ENCODE results near the gene SETBP1. TPM values are rescaled to one million over a fixed set of nuclear protein-coding genes. Genes with fewer than 3 reads are reported as not detected.

SETBP1 gene
- total RNA-seq, 1 experiment from 2014 or later, result 1.0 TPM

DNA sequence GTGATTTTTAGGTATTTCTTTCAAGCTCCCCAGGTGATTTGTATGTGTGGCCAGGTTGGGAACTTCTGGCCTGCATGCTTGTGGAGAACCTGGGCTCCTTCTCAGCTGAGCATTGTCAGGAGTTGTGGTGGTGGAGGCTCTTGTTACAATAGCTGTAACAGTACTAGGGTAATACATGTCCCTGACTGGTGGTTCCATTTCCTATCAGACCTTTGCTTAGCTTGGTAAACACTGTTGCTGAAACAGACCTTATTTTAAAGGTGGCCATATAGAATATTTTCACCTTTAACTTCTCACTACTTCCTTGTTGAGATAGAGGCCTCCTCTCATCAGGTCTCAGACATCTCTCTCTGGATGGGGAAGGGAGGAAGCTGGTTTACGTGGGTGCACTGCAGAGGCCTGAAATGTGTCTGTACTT lies 79.2 kb downstream of the SETBP1 start:
- no peak for DNase-seq (ENCODE audit: low read depth)

DNA sequence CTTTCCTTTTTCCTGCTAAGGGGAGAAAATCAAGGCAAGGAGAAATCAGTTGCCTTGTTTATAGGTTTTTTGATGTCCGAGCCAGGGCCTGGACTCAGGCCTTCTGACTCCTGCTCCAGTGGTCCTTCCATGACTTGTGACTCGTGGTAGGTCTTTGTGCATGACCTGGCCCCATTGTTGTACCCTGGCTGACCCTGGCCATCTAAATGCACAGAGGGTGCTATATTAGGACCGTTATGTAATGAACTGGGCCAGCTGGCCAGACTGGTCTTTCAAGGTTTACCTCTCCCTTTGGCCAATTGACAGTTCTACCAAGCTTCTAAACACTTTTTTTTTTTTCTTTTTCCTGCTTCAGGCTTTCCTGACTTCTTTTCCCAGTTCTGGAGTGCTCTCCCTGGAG lies 81.1 kb downstream of the SETBP1 start:
- DNase-seq (ENCODE audit: low read depth), result no peak

DNA sequence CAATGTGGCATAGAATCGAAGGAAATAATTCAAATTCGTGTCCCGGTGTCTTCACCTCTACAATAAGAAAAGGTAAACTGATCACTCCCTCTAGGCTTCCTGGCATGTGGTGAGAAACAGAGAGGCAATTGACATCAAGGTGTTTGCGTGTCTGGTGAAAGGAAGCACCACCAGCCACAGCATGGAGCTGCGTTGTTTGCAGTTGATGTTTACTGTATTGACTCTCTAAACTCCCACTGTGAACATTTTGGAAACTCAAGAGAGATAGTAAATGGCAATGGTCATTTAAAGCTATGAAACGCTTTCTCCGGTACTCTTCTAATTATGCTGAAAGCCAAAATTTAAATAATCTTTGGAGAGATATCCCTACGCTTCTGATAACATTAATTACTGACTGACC lies 82.6 kb downstream of the SETBP1 start:
- DNase-seq (ENCODE audit: low read depth), result no peak

DNA sequence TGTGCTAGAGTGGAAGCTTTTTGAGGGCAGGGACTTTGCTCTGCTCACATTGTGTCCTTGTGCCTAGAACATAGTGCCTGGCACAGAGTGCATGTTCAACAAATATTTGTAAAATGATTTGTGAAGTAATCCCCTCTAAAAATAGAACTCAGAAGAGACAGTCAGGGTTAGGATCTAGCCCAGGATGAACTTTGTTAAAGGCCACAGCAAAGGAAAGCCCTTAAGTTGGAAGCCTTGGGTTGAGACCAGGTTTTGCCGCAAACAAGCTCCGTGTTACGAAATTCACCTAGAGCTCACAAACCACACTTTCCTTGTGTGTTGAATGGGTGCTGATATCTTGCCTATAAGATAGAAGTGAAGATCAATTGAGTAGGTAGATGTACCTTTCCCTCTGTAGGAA lies 84.2 kb downstream of the SETBP1 start:
- DNase-seq (ENCODE audit: low read depth), result no peak

DNA sequence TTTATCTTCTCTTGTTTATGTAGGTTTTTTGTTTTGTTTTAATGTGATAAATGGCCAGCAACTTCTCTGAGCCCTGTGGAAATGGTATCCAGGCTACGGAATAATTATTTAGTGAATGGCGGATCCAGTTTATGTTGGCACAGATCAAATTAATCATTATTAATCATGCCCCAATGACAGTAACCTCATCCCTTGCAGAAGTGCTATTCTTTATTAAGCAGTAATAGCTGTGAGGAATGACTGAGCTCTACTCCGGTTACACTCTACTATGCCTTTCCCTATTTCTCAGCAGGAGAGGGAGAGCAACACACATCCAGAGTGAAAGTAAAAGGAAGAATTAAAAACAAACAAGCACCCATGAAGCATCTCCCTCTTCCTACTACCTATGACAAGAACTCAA lies 84.8 kb downstream of the SETBP1 start:
- DNase-seq (ENCODE audit: low read depth), result no peak

DNA sequence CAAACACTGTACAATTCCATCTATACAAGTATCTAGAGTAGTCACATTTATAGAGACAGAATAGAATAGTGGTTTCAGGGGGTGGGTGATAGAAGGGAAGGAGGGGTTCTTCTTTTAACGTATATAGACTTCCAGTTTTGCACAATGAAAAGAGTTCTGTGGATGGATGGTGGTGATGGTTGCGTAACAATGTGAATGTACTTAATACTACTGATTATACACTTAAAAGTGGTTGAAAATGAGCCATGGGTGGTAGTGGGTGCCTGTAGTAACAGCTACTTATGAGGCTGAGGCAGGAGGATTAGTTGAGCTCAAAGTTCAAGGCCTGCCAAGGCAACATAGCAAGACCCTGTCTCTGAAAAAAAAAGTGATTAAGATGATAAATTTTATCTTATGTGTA lies 85.8 kb downstream of the SETBP1 start:
- DNase-seq (ENCODE audit: low read depth), result no peak

DNA sequence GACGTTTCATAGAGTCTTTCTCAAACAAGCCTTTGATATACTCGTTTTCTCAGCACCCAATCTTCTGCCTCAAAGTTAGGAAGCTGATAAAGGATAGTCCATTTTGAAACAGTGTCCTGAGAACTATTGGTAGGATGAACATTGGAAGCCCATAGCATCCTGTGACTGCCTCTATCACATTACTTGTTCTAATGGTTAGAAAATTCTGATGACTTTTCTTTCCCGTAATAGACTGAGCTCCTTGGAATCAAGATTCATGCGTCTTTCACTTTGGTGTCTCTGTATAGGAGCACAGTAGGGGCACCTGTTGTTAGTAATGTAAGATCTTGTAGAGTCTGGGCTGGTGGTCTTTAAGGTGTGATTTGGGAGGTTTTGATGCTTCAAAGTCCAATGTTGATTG lies 87.1 kb downstream of the SETBP1 start:
- no peak for DNase-seq (ENCODE audit: low read depth)

DNA sequence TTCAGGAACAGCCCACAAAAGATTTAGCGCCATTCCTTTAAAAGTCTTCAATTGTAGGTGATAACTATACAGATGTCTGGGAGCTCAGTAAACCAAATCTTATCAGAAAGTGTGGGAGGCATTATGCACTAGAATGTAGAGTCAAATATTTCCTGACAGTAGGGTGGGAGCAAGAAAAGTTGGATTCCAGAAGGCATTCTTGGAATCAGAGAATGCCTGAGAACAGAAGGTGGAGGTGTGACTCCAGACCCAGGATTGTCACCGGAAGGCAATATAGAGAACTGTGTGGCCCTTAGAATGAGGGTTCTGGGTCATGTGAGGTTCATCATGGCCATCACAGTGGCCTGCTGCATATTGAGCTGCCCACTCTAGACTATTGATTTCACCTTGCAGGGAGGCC lies 90.0 kb downstream of the SETBP1 start:
- no peak for DNase-seq (ENCODE audit: low read depth)

DNA sequence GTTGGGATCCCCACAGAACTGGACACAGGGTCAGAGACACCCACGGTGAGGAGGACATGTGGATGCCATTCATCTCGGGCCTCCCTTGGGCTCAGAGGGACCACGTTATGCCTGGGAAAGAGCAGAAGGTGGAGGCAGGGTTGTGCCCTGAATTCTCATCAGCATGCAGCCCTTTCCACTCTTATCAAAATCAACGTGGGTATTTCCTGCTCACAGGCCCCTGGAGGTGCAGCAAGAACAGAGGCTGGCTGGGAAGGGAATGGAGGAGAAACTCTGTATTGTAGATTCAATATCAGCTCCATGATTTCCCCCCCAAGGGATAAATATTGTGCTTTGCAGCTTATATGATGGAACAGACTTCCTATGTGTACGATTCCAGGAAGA lies 90.9 kb downstream of the SETBP1 start:
- DNase-seq (ENCODE audit: low read depth), result no peak

DNA sequence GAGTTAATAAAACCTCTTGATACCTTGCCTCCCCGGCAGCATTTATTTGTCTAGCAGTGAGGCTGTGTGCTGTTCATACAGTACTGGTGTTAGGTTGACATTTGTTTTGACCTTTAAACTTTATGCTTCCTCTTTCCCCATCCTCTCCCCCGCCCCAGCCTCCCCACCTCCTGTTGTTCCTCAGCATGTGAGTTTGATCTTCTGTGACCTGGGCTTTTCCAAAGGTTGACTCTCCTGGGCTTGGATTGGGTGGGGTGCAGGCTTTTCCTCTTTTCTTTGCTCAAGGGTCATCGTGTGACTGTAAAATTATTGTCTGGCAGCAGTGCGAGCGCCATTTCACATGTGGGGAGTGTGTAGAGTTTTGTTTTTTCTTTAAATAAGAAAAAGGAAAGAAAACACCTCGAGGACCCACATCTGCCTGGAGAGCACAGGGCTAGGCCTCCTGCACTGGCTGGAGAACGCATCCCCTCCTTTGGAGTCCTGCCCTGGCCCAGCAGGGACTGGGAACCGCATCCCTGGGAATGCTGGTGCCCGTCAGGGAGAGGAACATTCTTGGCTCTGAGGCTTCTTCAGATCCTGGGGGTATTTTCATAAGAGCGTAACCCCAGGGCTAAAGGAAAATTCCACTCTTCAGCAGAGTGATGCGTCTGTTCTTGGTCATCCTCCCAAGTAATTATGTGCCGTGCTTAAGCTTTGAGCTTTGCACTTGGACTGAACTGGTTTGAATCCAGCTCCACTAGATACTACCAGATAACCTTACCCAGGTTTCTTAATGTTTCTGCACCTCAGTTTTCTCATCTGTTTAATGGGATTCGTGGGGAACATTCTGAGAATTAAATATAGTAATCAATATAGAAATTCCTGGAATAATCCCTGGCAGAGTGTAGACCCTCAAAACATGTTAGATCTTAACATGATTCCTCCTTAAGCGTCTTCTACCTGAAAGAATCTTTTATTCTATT lies 91.5 kb downstream of the SETBP1 start:
- DNase-seq (ENCODE audit: low read depth), result no peak

DNA sequence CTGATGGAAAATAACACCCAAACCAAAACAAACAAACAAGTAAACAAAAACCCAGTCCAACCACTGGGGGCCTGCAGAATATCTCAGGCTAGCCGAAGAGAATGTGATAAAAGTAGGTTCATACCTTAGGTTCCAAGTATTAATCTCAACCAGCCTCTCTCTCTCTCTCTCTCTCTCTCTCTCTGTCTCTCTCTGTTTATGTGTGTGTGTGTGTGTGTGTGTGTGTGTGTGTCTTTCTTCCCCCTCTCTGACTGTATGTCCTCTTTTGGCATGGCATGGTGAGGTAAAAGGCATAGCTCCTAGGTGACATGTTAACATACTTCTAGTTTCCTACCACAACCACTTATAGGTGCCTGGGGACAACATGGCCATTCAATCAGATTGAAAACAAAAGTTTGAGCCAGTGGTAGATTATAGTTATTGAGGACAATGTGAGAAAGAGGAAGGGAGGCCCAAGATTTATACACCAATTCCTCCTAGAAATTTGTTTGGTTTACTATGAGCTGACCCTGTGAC lies 93.0 kb downstream of the SETBP1 start:
- no peak for DNase-seq (ENCODE audit: low read depth)

DNA sequence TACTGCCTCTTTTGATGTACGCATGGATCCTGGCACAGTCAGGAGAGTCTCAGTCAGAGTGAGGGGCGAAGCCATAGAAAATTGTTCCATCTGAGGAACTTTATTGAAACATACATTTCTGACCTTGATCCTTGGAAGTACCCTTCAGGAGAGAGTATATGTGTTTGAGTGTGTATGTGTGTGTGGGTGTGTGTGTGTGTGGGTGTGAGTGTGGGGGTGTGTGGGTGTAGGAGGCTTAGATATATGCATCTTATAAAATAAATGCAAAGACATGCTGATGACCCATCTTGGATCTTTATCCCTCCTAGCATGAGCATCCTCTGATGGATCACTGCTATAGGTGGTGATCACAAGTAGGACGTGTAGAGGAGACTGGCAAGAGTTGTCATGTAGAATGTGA lies 93.5 kb downstream of the SETBP1 start:
- DNase-seq (ENCODE audit: low read depth), result no peak

DNA sequence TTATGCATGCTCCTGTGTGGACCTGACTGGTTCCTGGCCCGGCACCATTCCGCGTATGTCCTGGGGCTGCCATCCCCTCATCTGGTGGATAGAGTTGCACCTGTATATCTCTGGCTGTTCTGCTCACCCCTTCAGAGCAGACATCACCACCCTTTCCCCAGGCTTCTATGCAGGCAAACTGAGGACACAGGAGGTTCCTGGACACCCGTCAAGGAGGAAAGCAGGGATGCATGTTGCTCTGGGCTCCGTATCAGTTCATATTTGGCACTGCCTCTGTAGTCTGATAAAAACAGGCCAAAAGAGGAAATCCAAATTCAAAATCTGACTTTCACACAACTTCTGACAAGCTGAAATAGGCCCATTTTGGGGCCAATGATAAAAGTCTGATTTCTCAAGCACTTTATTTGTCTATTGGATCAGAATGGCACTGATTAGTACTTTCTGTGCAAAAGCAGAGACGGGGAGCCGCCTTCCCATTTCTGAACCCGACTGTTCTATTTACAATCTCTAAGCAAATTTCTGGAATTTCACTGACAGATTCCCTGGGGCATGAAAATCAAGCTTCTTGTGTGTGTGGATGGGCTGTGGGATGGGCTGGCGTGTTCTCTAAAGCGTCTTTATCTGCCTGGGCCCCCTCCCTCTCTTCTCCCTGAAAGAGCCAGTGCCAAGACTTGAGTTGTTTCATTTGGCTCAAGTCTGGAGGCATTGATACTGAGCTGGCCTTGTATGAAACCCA lies 96.9 kb downstream of the SETBP1 start:
- no peak for DNase-seq (ENCODE audit: low read depth)

DNA sequence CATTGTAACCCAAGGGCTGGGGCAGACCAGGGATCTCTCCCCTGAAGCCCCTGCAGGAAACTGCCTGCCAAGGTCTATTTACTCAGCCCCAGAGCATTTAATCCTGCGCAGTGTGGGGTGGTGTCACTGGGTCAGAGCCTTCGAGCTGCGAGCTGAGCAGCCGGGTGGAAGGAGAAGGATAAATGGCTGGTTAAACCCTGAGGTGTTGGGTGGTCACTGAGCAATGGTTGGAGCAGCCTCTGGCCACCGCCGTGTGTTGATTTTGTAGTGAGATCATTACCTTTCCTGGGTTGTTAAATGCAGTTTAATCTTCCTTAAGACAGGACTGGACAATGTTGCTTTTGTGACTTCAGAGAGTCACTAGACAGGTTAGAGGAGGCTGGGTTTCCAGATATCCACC lies 98.1 kb downstream of the SETBP1 start:
- DNase-seq (ENCODE audit: low read depth), result no peak

DNA sequence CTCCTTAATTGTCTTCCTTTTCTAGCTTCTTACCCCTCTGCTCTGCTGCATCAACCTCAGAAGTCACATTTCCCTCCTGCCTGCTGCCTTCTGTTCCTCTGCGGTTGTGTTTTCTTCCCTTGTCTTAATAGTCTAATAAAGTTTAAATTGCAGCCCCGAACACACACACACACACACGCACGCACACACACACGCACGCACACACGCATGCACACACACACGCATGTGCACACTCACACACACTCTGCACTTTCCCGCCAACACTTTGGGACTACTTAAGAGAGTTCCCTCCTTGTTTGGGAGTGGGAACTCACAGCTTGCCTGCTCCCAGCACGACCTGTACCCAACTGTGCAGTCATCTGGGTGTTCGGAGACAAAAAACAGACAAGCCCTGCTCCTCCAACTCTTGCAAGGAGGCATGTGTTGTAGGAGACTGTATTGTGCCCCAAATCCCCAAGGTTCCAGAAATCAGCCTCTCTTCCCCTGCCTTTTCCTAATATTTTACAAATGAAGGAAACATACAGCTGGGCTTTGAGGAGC lies 99.1 kb downstream of the SETBP1 start:
- no peak for DNase-seq (ENCODE audit: low read depth)

DNA sequence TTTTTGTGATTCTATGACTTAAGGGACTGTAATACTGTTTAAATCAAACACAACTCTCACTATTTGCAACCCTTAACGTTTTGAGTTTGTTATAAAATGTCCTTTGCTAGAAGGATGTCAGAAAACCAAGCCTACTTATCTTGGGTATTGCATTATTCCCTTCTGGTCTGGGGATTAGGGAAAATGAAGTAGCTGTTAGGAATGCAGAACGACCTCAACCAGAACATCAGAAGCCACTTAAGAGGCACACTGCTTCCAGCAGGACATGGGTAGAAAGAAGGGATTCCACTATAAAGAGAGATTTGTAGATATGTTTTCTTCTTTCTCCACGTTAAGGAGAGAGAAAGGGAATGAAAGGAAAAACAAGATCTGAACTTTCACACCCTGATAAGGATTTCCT lies 101.2 kb downstream of the SETBP1 start:
- peak; percentile 31 for DNase-seq (ENCODE audit: low read depth)

DNA sequence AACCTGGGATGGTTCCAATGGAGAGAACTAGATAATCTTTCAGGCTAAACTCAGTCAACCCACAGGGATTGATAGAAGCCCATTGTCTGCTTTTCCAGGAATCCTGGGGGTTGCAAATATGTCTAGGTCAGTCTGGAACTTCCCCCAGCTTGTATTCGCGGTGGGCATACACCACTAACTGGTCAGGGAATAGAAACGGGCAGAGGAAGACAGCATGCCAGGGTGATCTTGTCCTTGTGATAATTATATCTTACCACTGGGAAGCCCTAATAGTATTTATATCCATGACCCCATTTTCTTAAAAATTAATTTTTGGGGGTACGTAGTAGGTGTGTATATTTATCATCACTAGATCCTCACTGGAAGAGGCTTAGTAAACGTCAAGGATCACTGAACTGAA lies 101.9 kb downstream of the SETBP1 start:
- DNase-seq (ENCODE audit: low read depth), result no peak

DNA sequence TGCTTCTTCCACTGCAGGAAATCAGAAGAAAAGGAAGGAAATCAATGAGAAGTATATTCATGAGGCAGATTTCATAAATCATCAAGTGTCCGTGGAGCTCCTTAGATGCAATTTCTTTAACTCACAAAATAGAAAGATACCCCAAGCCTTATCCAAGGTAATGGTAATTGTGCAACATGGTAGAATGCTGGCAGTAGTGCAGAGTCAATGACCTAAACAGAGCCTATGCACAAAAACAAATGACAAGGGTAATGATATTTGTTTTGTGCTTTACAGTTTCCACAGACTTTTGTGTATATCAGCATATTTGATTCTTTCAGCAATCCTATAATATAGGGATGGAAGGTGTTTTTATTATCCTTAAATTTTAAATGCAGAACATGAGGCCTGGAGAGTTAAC lies 102.7 kb downstream of the SETBP1 start:
- no peak for DNase-seq (ENCODE audit: low read depth)

DNA sequence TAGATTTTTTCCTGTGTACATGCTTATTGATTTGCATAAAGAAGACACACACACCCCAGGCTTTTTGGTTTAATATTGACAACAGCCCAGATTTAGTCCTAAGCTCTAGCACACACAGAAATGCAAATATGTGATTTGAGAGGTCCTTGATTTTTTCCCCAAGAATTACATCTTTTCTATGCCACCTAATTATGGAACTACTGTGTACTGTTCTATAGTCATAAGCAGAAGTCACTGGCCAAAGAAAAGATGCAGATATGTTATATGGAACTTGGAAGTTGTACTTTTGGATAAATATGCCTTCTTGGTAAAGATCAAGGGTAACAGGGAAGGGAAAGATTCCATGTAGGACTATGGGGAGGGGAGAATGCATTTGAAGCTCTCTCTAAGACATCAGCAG lies 105.6 kb downstream of the SETBP1 start:
- no peak for DNase-seq (ENCODE audit: low read depth)

DNA sequence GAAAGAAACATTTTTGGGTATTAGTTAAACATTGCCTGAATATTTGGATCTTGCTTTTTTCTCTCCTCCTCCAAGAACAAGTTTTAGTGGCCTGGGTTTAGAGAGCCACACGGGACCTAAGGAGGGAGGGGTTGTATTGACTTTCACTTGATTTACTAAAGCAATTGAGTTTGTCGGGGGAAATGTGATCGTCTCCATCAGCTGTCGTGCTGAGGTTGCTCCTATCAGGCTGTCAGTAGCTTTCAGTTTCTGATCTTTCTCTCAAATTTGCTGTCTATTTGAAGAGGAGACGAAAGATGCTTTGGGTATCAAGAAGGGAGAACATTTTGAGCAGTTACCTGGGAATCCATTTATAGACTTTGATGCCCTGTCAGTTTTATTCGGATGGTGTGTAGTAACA lies 106.0 kb downstream of the SETBP1 start:
- DNase-seq (ENCODE audit: low read depth), result no peak

DNA sequence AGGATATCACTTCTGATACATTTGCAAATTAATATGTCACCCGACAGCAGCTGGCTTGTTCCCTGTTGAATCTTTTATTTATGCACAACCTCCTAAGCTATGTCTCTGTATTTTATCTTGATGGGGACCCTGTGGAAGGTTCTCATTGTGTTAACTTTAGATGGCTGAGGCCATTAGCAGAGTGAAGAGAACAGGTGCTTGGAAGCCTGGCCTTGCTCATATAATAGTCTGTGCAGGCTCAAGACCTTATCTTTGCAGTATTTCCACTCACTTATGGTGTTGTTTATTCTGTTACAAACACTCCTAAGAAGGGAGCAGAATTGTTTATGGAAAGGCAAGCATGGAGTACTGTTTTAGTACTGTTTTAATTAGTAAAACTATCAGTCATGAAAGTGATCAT lies 107.6 kb downstream of the SETBP1 start:
- DNase-seq (ENCODE audit: low read depth), result no peak

DNA sequence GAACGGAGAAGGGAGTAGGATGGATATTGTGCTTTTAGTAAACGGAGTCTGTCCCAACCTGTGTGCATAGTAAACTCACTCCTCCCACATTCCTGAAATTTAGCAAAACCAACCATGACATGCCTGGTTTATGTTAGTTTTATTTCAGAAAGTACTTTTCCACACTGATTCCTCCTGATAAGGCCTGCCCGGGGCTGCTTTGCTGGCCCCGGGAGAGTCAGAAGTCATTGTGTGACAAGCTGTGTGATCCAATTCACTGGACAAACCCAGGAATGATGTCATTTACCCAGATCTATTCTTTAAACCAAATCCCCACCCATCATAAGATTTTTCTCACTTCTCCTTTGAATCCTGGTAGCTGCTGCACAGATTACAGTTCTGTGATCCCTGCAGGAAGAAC lies 109.0 kb downstream of the SETBP1 start:
- DNase-seq (ENCODE audit: low read depth), result peak; percentile 25

DNA sequence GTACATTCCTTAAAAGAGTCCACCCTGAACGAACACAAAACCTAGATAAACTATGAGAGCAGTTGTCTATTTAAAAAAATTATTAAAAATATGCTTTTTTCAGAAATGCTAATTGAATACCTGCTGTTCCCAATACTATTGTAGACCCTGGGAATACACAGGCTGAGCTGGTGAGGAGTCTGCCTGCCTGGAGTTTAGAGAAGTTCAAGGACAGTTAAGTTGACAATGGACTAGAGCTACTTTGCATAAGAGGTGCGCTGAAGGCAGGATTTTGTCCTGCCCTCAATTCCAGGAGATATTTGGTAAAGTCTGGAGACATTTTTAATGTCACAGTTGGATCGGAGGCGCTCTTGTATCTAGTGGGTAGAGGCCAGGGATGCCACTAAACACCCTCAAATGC lies 110.2 kb downstream of the SETBP1 start:
- no peak for DNase-seq (ENCODE audit: low read depth)

All from Daoy (cell line).